T-helper 1 cell treated with Interleukin-12 subunit alpha and Interleukin-12 subunit beta and Interleukin-4 antibody, amounts not matched to agents 30 ng/mL and 1 ng/mL, for 36 hours (primary cell): ENCODE data around the gene PTPRN2. TPM values are rescaled to one million over a fixed set of nuclear protein-coding genes. Genes with fewer than 3 reads are reported as not detected.

ENCODE experiments used
- intact Hi-C: fragments of 100-400 bp; cut with micrococcal nuclease; formaldehyde crosslinking; loops from one replicate; pipeline ENCODE4 v1.15.1; 2024
- total RNA-seq: library from RNA; stranded (reverse); gene quantifications from 2 replicates; pipeline ENCODE4 v1.2.3, GENCODE V29; 2022

PTPRN2 gene
- total RNA-seq, 1 donor from 2014 or later, result 2.9 TPM

DNA sequence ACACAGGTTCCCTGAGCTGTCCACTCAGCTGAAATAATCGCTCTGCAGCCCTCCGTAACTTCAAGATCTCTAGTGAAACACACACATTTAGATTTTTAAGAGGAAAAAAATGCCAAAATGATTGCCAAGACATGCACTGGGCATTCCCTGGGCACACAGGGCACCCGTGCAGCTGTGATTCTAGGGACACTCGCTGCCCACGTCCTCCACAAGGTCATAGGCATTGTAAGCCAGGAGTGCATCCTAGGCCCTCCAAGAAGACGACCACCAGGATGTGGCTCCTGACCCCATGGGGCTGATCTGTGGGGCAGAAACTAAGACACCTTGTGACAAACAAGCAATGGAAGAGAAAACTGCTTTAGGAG, 563.3 kb downstream of the PTPRN2 start:
- intact Hi-C loops, result no loop called here

DNA sequence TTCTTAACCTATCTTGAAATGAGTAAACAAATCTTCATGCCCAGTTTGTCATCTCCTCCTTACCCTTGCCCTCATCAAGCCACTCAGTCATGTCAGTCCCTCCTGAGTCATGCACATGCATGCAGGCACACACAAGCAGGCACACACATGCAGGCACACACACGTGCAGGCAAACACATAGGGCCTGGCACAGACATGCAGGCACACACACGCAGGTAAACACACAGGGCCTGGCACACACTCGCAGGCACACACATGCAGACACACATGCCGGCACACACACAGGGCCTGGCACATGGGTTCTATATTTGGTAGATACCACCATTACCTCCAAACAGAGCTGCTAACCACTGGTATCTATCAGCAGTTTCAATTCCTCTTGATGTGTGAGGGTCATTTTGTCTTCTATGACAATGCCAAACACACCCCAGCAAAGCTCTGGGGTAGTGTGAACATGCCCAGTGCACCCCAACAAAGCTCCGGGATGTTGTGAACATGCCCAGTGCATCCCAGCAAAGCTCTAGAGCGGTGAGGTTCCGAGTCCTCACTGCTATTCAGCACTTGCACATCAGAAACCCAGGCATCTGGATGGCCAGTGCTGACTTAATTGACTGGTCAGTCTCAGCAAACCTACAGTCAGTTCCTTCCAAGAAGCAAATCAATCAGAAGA, 563.8 kb downstream of the PTPRN2 start:
- intact Hi-C loops, result no loop called here

DNA sequence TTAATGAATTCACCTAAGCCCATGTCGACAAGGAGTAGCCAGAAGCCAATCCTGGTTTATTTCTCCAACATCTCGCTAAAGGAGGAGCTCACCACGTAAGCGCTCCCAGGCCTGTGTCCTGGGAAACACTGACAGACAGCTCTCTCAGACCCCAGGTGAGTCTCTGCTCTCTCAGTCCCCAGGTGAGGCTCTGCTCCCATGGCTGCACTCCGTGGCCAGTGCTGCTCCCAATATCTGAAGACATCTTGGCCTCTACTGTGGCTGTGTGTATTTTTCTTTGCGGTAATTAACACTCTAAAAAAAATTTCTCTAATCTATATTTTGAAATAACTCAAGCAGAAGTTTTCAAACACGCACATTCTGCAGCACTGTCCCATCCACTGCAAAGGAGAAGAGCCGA, 564.5 kb downstream of the PTPRN2 start:
- intact Hi-C loops, result no loop called here

DNA sequence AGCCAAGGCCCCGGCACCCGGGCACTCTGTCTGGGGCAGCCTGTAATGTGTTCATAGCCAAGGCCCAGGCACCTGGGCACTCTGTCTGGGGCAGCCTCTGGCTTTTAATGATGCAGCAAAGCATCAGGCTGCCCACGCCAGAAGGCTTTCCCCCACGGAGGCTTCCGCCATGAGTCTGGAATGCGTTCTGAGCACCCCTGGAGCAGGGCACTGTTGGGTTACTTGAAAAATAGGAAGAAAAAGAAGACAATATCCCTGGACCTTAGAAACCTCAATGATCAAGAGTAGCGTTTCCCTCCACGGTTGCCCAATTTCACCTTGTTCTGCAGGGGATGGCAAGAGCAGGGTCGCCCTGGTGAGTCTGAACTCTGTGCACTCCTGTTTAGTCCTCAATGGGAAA, 565.0 kb downstream of the PTPRN2 start:
- intact Hi-C loops, result no loop called here

DNA sequence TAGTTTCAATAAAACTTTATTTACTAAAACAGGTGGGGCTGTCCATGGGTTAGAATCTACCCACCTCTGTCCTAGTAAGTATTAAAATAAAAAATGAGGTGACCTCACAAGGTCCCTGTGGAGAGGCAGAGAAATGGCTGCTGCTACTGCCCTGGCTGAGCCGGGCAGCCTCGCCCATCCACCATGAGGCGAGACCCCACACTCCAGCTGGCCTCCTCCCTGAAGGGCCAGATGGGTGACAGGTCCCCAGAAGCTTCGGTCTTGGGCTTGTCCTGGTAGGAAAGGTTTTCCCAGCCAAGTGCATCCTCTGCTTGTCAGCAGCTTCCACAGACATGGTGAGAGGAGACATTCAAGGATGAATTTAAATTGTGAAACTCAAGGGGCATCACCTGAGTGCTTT, 565.8 kb downstream of the PTPRN2 start:
- intact Hi-C loops, result no loop called here

DNA sequence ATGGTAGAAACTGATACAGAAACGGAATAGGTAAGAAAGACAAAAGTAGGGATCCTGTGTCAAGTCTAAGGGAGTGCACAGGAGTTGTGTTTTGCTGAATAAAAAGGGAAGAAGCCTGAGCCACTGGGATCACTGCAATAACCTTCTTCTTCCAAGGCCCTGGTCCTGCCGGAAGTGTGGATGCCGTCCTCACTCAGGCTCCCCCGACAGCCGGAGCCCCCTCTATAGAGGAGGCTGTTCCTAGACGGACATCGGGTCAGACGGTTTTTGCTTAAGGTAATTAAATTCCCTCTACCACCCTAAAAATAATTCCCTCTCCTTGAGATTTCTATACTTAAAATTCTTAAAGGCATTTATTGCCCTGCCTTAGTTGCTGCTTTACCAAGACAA, 566.9 kb downstream of the PTPRN2 start:
- intact Hi-C loops, result no loop called here

DNA sequence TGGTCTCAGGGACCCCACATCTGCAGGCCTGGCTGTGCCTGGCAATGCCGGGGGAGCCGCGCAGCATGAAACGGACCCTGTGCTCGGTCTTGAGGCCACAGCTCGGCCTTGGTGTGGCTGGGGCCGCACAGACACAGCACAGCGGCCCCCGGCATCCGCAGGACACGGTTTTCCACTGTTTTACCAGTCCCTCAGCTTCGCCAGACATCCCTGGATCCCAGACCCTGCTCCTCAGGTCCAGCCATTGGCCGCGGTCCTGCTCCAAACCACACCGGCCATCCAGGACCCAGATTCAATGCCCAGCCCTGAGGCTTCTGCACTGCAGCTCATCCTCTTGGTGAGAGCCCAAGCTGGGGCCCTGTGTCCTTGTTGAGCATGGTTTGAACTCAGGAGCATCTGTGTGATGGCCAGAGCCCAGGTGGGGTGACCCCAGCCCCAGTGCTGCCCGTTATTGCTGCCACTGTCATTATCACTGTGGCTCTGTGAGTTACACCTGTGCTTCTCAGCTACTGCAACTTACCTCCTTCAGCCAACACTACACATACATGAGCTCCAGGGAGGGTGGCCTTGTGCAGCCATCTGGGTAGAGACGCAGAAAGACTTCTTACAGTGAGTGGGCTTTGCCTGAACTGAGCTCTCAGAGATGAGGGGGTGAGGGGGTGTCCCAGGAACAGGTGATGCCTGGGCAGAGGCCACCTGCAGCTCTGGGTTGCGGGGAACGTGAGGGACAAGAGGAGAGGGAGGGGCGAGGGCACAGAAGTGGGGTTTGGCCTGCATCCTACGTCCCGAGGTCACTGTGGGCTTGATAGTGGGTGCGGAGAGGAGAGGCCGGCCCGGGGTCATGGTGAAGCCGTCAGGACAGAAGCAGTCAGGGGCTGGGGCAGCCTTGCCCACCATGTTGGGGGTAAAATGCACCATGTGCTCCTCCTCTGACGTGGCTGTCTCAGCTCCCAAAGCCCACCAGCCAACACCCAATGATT, 567.6 kb downstream of the PTPRN2 start:
- intact Hi-C loops, result no loop called here

DNA sequence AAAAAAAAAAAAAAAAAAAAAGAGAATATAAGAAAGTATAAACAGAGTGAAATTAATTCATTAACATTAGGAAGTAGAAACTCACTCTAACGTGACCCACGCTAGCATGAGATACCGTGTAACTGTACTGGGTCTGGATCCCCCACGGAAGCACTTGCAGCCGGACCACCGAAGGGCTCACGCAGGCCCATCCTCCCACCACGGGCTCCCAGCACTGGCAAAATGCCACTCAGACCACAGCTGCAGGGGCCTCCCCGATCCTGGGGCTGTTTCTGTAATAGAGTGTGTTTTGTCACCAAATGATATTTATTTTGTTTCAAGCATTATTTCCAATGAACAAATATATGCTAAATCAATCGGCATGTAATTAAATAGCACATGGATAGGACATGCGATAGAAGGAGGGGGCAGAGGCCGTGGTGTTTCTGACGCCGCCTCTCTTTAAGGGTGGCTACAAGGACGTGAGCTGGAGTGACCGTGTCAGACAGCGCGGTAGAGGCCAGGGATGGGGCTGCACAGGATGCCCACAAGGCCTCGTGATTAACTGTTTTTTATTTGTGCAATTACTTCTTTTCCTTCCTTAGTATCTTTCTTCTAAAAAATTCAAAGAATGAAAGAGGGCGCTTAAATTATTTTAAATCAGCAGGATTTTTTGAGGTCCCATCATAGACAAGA, 568.5 kb downstream of the PTPRN2 start:
- intact Hi-C loops, result no loop called here

DNA sequence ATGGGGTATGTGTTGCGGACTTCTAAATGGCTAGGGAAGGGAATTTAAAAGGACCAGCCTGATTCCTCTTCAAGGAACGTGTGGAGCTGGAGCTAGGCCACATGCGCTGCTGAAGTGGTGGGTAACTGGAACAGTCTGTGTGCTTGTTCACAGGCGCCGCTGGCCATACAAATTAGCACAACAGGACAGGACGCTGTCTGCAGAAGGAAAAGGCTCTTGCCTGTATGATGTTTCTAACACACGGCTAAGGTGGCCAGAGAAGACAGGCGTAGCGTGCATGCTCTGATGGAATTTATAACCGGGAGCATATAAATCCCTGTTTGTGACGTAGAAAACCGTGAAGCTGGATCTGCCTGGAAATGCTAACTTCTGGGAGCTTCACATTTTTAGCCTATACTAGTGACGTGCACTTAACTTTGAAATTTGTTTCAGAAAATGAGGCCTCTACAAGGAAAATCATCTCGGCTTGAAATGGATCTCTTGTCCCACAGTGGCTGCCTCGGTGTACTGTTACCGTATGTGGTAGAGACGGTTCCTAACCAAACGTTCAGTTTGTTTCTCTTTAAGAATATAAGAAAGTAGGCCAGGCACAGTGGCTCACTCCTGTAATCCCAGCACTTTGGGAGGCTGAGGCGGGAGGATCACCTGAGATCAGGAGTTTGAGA, 569.4 kb downstream of the PTPRN2 start:
- intact Hi-C loops, result no loop called here

DNA sequence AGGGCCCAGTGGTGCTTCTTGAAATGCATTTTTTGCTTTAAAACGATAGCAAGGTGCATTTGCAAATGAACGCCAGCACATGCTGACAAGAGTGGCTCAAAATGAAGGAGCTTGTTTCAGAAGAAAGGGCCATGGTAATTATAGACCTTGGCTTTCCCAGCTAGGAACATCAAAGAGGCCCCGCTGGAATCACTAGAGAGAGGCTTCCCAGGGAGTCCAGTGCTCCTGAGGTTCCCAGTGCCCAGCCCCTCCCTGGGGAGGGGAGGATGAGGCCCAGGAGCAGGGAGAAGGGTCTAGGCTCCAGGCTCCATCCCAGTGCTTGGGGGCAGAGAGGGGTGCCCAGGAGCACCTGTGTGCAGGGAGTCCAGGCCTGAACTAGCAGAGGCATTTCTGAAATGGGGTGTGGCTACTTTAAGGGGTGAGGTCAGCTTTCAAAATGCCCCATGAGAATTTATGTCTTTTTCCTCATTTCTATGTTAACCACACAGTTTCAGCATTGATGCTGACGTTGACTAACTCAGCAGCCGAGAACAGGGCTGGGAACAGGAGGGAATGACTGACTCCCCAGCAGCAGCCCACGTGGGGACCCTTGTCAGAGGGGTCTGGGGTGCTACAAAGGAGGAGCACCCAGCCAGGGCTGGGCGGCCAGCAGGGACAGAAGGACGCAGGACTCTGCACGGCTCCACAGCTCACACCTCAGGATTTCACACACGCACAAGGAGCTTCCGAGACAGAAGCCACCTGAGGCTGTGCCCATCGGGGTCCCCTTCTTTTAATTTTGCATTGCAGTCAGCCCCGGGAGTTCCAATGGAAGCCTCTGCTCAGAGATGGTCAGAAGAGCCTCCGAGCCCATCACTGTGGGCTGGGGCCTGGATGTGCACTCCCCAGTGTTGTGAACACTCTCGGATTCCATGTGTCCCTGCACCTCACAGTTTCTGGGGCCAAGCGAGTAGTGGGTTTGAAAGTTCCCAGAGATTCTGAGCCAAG, 570.2 kb downstream of the PTPRN2 start:
- intact Hi-C loops, result no loop called here

DNA sequence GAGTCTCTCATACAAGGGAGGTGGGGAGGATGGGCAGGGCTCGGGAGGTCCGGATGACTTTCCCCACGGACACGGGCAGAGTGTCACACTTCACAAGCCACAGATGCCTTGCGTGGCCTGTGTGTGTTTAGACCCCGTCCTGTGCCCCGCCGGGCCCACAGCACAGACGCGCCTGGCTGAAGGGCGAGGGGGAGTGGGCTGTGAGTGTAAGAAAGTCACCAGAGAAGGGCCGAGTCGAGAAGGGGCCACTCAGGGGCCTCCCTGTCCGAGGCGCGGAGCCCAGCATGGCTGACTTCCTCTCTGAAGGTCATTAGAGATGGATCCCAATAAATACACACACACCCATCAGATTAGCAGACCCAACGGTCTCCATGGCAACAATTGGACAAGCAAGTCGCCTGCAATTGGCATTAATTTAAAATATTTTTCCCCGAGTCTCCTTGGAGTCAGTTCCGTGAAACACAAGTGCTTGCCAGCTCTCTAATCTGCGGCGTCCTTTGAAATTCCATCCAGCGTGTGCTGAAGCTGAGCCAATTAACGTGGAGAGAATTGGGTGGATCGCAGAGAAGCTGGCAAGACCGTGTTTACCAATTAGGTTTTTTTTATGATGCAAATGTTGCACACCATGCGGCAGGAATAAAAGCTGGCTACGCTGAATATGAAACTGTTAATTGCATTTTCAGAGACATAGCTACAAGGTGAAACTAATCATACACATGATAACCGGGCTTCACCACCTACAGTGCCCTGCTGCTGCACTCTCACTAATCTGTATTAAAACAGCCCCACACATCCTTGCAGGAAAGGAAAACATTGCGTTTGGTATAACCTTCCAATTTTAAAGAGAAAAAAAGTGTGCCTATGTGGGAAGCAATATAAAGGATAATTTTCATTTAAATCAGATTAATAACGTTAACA, 571.2 kb downstream of the PTPRN2 start:
- intact Hi-C loops, result no loop called here

DNA sequence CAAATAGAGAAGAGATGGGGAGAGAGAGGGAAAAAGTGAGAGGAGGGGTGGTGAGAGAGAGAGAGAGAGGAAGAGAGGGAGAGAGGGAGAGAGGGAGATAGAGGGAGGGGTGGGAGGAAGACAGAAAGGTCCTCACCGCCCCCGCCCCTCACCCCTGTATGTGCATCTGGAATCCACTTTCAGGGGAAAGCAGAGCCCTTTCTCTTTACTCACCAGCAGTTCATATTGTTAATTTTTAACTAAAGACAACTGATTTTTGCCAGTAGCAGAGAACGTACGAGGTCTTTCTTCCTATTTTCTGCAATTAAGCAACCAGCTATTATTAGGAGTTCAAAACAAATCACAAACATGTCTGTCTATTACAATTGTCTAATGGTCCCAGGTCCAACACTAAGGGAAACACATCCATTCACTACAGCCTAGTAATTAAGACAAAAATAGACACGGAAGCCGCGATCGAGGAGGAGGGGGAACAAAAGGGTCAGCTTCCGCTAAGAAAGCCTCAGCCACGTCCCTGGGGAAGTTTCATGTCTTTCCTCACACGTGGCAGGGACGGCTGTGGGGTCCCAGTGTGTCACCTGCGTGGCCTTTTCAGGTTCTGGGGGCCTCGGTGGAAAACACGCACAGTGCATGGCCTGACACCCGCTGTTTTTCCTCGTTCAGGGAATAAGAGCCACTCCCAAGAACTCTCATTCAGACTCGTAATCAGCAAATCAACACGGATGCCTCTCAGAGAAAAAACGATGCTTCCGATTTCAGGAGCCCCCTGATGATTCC, 572.0 kb downstream of the PTPRN2 start:
- intact Hi-C loops, result no loop called here

DNA sequence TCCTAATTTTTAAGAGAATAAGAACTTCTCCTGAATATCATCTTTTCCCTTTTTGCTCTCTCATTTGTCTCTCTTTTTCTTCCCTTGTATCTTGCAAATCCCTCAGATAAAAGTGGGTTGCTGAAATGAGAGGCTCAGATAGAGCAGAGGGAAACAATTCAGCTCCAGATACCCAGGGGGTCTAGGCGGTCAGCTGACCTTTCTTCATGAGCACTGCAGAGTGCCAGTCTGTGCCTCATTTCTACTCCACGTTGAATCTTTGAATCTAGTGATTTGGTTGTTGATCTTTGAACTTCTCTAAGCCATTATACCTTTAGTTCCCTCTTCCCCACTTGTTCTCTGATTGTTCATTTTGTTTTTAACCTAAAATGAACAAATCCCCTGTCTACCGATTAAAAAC, 572.6 kb downstream of the PTPRN2 start:
- intact Hi-C loops, result no loop called here

DNA sequence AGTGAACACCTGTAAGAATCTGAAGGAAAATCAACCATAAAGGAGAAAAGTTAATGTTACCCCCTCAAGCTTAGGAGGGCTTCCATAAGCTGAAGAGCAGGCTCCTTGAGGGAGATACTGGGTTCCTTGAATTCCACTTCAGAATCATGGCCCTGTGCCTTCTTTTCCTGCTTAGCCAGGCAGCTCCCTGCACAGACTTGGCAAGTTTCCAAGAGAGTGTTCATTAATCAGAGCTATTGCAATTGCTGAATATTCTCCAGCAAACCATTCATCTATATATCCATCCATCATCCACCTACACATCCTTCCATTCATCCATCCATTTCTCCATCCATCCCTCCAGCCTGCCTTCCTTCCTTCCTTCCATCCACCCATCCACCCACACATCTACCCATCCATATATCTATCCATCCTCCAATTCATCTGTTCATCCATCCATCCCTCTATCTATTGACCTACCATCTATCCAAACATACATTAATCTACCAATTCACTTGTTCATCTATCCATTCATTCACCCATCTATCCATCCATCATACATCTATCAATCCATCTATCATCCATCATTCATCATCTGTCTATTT, 574.4 kb downstream of the PTPRN2 start:
- intact Hi-C loops, result no loop called here

DNA sequence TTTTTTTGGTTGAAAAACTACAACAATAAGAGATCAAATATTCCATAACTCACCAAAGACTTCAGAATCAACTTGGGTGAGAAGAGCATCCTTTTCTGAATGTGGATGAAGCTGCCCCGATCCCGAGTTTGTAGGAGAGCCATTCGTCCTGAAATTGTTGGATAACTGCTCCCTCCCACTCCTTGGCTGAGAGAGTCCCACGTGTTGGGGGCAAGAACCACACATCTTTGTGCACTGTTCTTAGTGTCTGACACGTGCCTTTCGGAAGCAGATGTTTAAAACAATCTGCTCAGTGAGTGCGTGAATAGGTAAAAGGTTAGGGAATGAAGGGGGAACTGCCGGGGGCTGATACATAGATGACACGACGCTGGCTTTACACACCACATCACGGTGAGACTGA, 575.7 kb downstream of the PTPRN2 start:
- intact Hi-C loops, result no loop called here

DNA sequence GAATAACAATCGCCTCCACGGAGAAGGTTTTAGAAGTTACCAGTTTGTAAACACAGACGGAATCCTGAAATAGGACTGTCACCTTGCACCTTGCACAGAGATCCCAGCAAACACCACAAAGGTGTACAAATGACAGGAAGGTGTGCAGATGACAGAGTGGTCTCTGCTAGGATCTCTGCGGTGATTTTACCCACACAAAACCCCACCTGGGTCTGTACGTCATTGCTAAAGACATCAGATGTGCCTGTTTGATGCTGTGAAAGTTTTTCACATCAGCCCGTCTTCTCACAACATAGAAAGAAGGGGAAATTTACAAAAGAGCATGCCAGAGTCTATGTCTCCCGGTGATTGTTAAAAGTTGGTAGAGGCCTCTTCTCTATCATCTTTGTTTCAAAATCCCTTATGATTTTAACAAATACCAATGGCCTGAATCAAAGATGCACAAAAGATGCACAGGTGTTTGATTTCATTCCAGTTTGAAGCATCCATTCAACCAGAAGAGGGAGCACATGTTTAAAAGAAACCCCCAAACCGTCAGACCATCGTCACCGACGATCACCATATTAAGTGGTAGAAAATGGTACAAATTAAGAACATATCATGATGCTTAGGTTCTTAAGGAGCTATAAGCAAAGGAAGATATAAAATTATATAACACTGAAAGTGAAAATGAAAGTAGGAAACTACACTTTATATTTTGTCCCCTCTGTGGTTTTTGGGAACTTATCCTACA, 576.5 kb downstream of the PTPRN2 start:
- intact Hi-C loops, result no loop called here

DNA sequence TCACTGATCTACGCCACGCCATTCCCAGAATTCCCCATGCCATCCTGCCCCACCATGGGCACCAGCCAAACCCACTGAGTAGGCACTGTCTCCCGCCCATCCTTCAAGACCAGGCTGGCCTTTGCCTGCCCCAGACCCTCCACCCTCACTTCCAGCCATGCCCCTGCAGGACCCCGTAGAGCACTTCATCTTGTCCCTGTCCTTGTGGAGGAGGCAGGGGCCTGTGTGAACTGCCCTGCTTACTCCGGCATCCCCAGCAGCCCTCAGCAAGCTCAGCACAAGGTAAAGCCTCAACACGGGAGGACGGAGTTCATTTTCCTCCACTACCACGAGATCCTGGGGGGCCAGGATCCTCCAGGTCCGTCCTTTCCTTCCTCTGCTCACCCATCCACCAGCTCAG, 577.7 kb downstream of the PTPRN2 start:
- intact Hi-C loops, result no loop called here

DNA sequence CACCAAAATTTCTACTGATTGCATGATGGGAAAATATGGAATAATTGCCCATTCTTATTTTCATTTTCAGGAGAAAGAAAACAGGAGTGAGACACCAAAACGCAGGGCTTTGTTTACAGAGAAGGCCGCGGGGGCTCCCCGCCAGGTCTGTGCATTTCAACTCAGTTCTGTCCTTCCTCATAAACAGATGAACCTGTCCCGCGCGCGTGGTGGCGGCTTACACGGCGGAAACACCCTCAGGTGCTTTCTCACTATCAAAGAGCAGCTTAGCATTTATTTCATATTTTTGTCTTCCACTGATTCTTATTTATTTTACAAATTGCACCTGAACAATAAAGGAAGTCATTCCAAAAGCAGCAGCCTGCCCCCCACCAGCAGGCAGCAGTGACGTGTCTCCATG, 579.4 kb downstream of the PTPRN2 start:
- intact Hi-C loops, result no loop called here
